GM23338 (cell line): Measurements from ENCODE around the gene CACTIN. TPM values are rescaled to one million over a fixed set of nuclear protein-coding genes. Genes with fewer than 3 reads are reported as not detected.

Experiments
- ATAC-seq: fragments of 200-7000 bp; cut with Tn5 transposase; 3 replicates; pipeline ENCODE4 v1.9.1; 2020
- DNase-seq: peaks from one replicate; pipeline ENCODE4 v3.0.0-alpha.2; 2015; ENCODE audit warnings: low spot score
- H2AFZ ChIP-seq: fragments of 200-600 bp; sonication (generic); 2 replicates; pipeline ENCODE4 v1.8.0; 2016; ENCODE audit warnings: antibody characterized with exemption, mild to moderate bottlenecking, moderate library complexity
- H3F3A ChIP-seq: fragments of 200-600 bp; sonication (generic); replicated peaks from 2 replicates; pipeline ENCODE4 v1.8.0; 2017; ENCODE audit warnings: antibody characterized with exemption, mixed run types, low read depth
- H3K27ac ChIP-seq: fragments of 200-600 bp; sonication (generic); 2 replicates; pipeline ENCODE4 v1.6.1; 2016; ENCODE audit warnings: low read depth
- H3K27me3 ChIP-seq: fragments of 200-600 bp; sonication (generic); 2 replicates; pipeline ENCODE4 v1.8.0; 2016; ENCODE audit warnings: mild to moderate bottlenecking, mixed run types, moderate library complexity; ENCODE audit not compliant: insufficient read depth
- H3K36me3 ChIP-seq: fragments of 200-600 bp; sonication (generic); 2 replicates; pipeline ENCODE4 v1.8.0; 2016; ENCODE audit warnings: mild to moderate bottlenecking; ENCODE audit not compliant: insufficient read depth
- H3K4me1 ChIP-seq: fragments of 200-600 bp; sonication (generic); 2 replicates; pipeline ENCODE4 v1.8.0; 2016; ENCODE audit warnings: mild to moderate bottlenecking, moderate library complexity; ENCODE audit not compliant: insufficient read depth
- H3K4me2 ChIP-seq: fragments of 200-600 bp; sonication (generic); 2 replicates; pipeline ENCODE4 v1.7.1; 2017; ENCODE audit warnings: mixed run types
- H3K4me3 ChIP-seq: fragments of 200-600 bp; sonication (generic); 2 replicates; pipeline ENCODE4 v1.6.1; 2016; ENCODE audit warnings: mixed run types
- H3K79me2 ChIP-seq: fragments of 200-600 bp; sonication (generic); replicated peaks from 2 replicates; pipeline ENCODE4 v1.8.0; 2017; ENCODE audit warnings: mild to moderate bottlenecking; ENCODE audit not compliant: insufficient read depth
- H3K9me2 ChIP-seq: fragments of 200-600 bp; sonication (generic); 2 replicates; pipeline ENCODE4 v1.8.0; 2017; ENCODE audit not compliant: insufficient read depth
- H4K20me1 ChIP-seq: fragments of 200-600 bp; sonication (generic); replicated peaks from 2 replicates; pipeline ENCODE4 v1.8.0; 2017; ENCODE audit warnings: mild to moderate bottlenecking; ENCODE audit not compliant: insufficient read depth
- H3K27ac Mint-ChIP-seq: 2 replicates; pipeline ENCODE4 v1.8.0; 2020; ENCODE audit warnings: inconsistent platforms, mild to moderate bottlenecking, moderate library complexity, mixed read lengths
- H3K27me3 Mint-ChIP-seq: 3 replicates; pipeline ENCODE4 v1.8.0; 2022; ENCODE audit warnings: low read depth, mild to moderate bottlenecking, moderate library complexity, mixed read lengths, inconsistent platforms; ENCODE audit not compliant: insufficient read depth, poor library complexity
- H3K36me3 Mint-ChIP-seq: 3 replicates; pipeline ENCODE4 v1.8.0; 2021; ENCODE audit warnings: low read depth, mild to moderate bottlenecking, inconsistent platforms, moderate library complexity, mixed read lengths
- H3K4me1 Mint-ChIP-seq: 3 replicates; pipeline ENCODE4 v1.8.0; 2020; ENCODE audit warnings: mild to moderate bottlenecking, inconsistent platforms, mixed read lengths
- H3K4me3 Mint-ChIP-seq: 3 replicates; pipeline ENCODE4 v1.8.0; 2021; ENCODE audit warnings: moderate library complexity, mild to moderate bottlenecking, inconsistent platforms, mixed read lengths
- H3K9me3 Mint-ChIP-seq: 3 replicates; pipeline ENCODE4 v1.8.0; 2020; ENCODE audit warnings: moderate library complexity, mild to moderate bottlenecking, inconsistent platforms, mixed read lengths
- CREB1 ChIP-seq: fragments of 250-450 bp; sonication (Bioruptor Pico); IDR thresholded peaks from 2 replicates; pipeline ENCODE4 v1.5.0; 2020; ENCODE audit warnings: low read depth, mild to moderate bottlenecking, moderate library complexity
- CTCF ChIP-seq, 2 experiments: fragments of 200-600 bp in 1 of 2; sonication (generic) in 1 of 2; conservative IDR thresholded peaks; 2 replicates each; pipeline versions ENCODE4 v1.5.1 to v1.6.1; 2016 to 2017; ENCODE audit warnings: antibody characterized with exemption in 2 of 2, low read depth in 2 of 2, mild to moderate bottlenecking in 2 of 2, moderate library complexity in 1 of 2
- EZH2 ChIP-seq: fragments of 200-600 bp; sonication (generic); IDR thresholded peaks from one replicate; pipeline ENCODE4 v1.8.0; 2017; ENCODE audit warnings: antibody characterized with exemption, mild to moderate bottlenecking, low read depth; ENCODE audit not compliant: unreplicated experiment
- EZH2phosphoT487 ChIP-seq: fragments of 200-600 bp; sonication (generic); IDR thresholded peaks from one replicate; pipeline ENCODE4 v1.8.1; 2018; ENCODE audit warnings: antibody characterized with exemption; ENCODE audit not compliant: unreplicated experiment
- polyA plus RNA-seq: library from polyadenylated mRNA; unstranded; fragments of >200 nt; fragmentation: Nextera tagmentation; extraction: Ambion mirVana; gene quantifications from 2 replicates; pipeline ENCODE4 v1.2.1, GENCODE V29; 2016
- total RNA-seq: library from RNA; depleted of rRNA; stranded (reverse); fragments of >200 nt; shearing (Covaris generic); gene quantifications from 2 replicates; pipeline ENCODE4 v1.2.3, GENCODE V29; 2014

CACTIN gene
- total and polyA plus RNA-seq, 2 experiments from 2014 or later: 14.3 to 47.4 TPM

- Histone ChIP-seq H3K4me2 (no peak overlapping the region), H2AFZ (no peak overlapping the region), H4K20me1 (no peaks in the 10 kb centered on the region; the same call in 1 of the 2 replicates), H3K27me3 (no peaks in the 10 kb centered on the region), H3K79me2 (no peaks in the 10 kb centered on the region), H3K36me3 (no peaks in the 10 kb centered on the region), H3K4me1 (no peaks in the 10 kb centered on the region), H3F3A (no peaks in the 10 kb centered on the region), H3K9me2 (no peaks in the 10 kb centered on the region), H3K27ac (no peak overlapping the region), H3K4me3 (no peak overlapping the region)
- H3K27me3 Mint-ChIP-seq: peaks cover 7% of the 10 kb centered on the region
- no peak for TF ChIP-seq CTCF (conservative IDR thresholded peaks at IDR 0.05; ENCODE audit: low read depth in 2 of 2)
- H3K9me3 Mint-ChIP-seq: no peaks in the 10 kb centered on the region
- DNase-seq (no peak), ATAC-seq (no peak)
- H3K4me3 Mint-ChIP-seq: no peak overlapping the region
- H3K36me3 Mint-ChIP-seq: peaks cover 19% of the 10 kb centered on the region
- H3K4me1 Mint-ChIP-seq: no peaks in the 10 kb centered on the region
- no peak overlapping the region for H3K27ac Mint-ChIP-seq
Measured at GRCh38 chr19:3657395-3657769, 30.8 kb upstream of the CACTIN start.

- H3K79me2 ChIP-seq: no peaks in the 10 kb centered on the region
- no peaks in the 10 kb centered on the region for H3K27me3 ChIP-seq
- H3K4me3 ChIP-seq: no peak overlapping the region
- Mint-ChIP-seq H3K36me3 (peaks cover 19% of the 10 kb centered on the region), H3K27me3 (peaks cover 7% of the 10 kb centered on the region), H3K9me3 (no peaks in the 10 kb centered on the region), H3K27ac (no peak overlapping the region), H3K4me1 (no peaks in the 10 kb centered on the region), H3K4me3 (no peak overlapping the region)
- no peak overlapping the region for H3K27ac ChIP-seq
- ATAC-seq: no peak
- H3F3A ChIP-seq: no peaks in the 10 kb centered on the region
- no peaks in the 10 kb centered on the region for H3K9me2 ChIP-seq
- no peak for DNase-seq
- H3K36me3 ChIP-seq: no peaks in the 10 kb centered on the region
- H3K4me1 ChIP-seq: no peaks in the 10 kb centered on the region
- H2AFZ ChIP-seq: no peak overlapping the region
- no peaks in the 10 kb centered on the region; the same call in 1 of the 2 replicates for H4K20me1 ChIP-seq
- H3K4me2 ChIP-seq: no peak overlapping the region
- no peak for TF ChIP-seq EZH2phosphoT487
- TF ChIP-seq CTCF (conservative IDR thresholded peaks at IDR 0.05; ENCODE audit: low read depth in 2 of 2): peak in 1 of 2 experiments; percentile 26; a peak in 2 of 4 replicates
- no peak for TF ChIP-seq CREB1 (CRISPR knock-in tag)
Measured at GRCh38 chr19:3656747-3657394, 30.3 kb upstream of the CACTIN start.

- H3K4me2 ChIP-seq: no peak overlapping the region
- no peak for DNase-seq
- H3K27ac Mint-ChIP-seq: no peak overlapping the region
- H3K27me3 Mint-ChIP-seq: peaks cover 5% of the 10 kb centered on the region
- no peak overlapping the region for H3K27ac ChIP-seq
- H3K9me2 ChIP-seq: no peaks in the 10 kb centered on the region
- H3K4me1 Mint-ChIP-seq: no peaks in the 10 kb centered on the region
- H3K36me3 ChIP-seq: no peaks in the 10 kb centered on the region
- no peak overlapping the region for H3K4me3 Mint-ChIP-seq
- peaks cover 18% of the 10 kb centered on the region for H3K36me3 Mint-ChIP-seq
- H3K4me1 ChIP-seq: no peaks in the 10 kb centered on the region
- H4K20me1 ChIP-seq: no peaks in the 10 kb centered on the region; the same call in 1 of the 2 replicates
- H2AFZ ChIP-seq: no peak overlapping the region
- H3K4me3 ChIP-seq: no peak overlapping the region
- H3K9me3 Mint-ChIP-seq: no peaks in the 10 kb centered on the region
- TF ChIP-seq EZH2: no peak
- no peaks in the 10 kb centered on the region for H3K79me2 ChIP-seq
- no peaks in the 10 kb centered on the region for H3K27me3 ChIP-seq
- no peaks in the 10 kb centered on the region for H3F3A ChIP-seq
- no peak for ATAC-seq
Measured at GRCh38 chr19:3656073-3656746, 29.6 kb upstream of the CACTIN start.
